Osteocyte (in vitro differentiated cells): ENCODE measurements around the gene STX18. TPM values are rescaled to one million over a fixed set of nuclear protein-coding genes. Genes with fewer than 3 reads are reported as not detected.
A peak's percentile ranks its signal among the peaks of the same experiment; 100 is the strongest.

Experiments
- DNase-seq: peaks from one replicate; pipeline ENCODE4 v3.0.0; 2021; ENCODE audit warnings: mixed read lengths; ENCODE audit not compliant: unreplicated experiment; ENCODE audit errors: extremely low spot score
- H3K27ac Mint-ChIP-seq: one replicate; pipeline ENCODE4 v1.8.0; 2021; ENCODE audit warnings: mild to moderate bottlenecking, mixed read lengths; ENCODE audit not compliant: unreplicated experiment
- H3K27me3 Mint-ChIP-seq: one replicate; pipeline ENCODE4 v1.8.0; 2021; ENCODE audit warnings: mixed read lengths; ENCODE audit not compliant: unreplicated experiment
- H3K36me3 Mint-ChIP-seq: one replicate; pipeline ENCODE4 v1.8.0; 2021; ENCODE audit warnings: mixed read lengths; ENCODE audit not compliant: unreplicated experiment
- H3K4me1 Mint-ChIP-seq: one replicate; pipeline ENCODE4 v1.8.0; 2021; ENCODE audit warnings: mixed read lengths; ENCODE audit not compliant: unreplicated experiment
- H3K4me3 Mint-ChIP-seq: one replicate; pipeline ENCODE4 v1.8.0; 2021; ENCODE audit warnings: mild to moderate bottlenecking, moderate library complexity, mixed read lengths; ENCODE audit not compliant: unreplicated experiment
- H3K9me3 Mint-ChIP-seq: one replicate; pipeline ENCODE4 v1.8.0; 2021; ENCODE audit warnings: mixed read lengths; ENCODE audit not compliant: unreplicated experiment
- CTCF ChIP-seq: fragments of 200-600 bp; sonication (generic); IDR thresholded peaks from 2 replicates; pipeline ENCODE4 v1.5.0; 2021; ENCODE audit warnings: antibody characterized with exemption, mild to moderate bottlenecking, moderate library complexity
- total RNA-seq: library from RNA; stranded (reverse); gene quantifications from 2 replicates; pipeline ENCODE4 v1.2.1, GENCODE V29; 2021

STX18 gene
- total RNA-seq, 1 donor from 2014 or later, result 26.7 TPM

- Mint-ChIP-seq H3K4me3 (peak overlapping the region; percentile 60), H3K9me3 (no peaks in the 10 kb centered on the region), H3K27ac (peak overlapping the region; percentile 59), H3K36me3 (peaks cover 4% of the 10 kb centered on the region), H3K4me1 (peaks cover 9% of the 10 kb centered on the region), H3K27me3 (no peaks in the 10 kb centered on the region)
- TF ChIP-seq CTCF, result no peak
- DNase-seq, result no peak
Measured at GRCh38 chr4:4502694-4503311, 39.0 kb downstream of the STX18 start.

DNA sequence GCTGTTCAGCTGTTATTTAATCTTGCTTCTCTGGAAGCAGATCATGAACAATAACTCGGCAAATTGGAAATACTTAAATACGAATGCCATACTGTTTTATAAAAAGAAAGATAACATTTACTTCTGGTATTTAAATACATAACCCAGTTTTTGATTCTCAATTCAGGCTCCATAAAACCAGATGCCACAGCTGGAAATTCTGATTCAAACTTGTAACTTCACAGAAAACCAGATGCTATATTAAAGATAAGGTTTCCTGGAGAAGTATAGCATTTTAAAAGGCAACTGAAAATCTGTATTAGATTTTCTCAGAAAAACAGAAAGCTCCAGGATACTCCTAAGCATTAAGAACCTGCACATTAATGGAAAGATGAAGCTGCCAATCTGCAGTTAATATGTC is 40.2 kb downstream of the STX18 start:
- H3K36me3 Mint-ChIP-seq, result peaks cover 4% of the 10 kb centered on the region
- DNase-seq, result no peak
- H3K9me3 Mint-ChIP-seq, result no peaks in the 10 kb centered on the region
- peaks cover 16% of the 10 kb centered on the region for H3K4me1 Mint-ChIP-seq
- no peaks in the 10 kb centered on the region for H3K27me3 Mint-ChIP-seq
- no peak for TF ChIP-seq CTCF
- no peak overlapping the region for H3K27ac Mint-ChIP-seq
- H3K4me3 Mint-ChIP-seq, result no peak overlapping the region

DNA sequence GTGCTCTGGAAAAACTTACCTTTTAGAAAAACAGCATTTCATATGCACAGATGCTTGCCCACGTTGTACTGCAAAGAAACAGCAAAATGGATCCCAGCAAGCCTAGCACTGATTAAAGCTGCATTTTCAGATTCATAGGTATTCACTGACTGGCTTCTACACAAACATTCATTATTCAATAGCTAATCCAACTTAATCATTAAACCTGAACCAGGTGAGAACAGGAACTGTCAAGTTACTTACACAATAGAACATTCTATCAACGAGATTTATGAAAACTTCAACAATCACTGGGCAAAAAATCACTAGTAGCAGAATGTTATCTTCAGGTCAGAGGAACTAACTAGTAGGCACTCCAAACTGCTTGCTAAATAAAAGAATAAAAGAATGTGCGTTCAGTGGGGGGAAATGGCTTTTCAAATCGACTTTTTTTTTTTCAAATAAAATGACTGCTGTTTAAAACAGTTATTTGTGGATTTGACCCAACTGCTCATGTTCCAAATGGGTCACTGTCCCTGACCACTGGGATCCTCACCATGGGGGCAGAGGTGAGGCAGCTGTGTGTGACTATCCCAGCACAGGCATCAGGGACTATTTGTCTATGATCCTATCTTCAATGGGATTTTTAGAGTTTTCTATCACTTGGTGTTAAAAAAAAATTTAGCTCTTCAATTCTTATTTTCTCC is 42.3 kb downstream of the STX18 start:
- peaks cover 16% of the 10 kb centered on the region for H3K4me1 Mint-ChIP-seq
- TF ChIP-seq CTCF, result no peak

DNA sequence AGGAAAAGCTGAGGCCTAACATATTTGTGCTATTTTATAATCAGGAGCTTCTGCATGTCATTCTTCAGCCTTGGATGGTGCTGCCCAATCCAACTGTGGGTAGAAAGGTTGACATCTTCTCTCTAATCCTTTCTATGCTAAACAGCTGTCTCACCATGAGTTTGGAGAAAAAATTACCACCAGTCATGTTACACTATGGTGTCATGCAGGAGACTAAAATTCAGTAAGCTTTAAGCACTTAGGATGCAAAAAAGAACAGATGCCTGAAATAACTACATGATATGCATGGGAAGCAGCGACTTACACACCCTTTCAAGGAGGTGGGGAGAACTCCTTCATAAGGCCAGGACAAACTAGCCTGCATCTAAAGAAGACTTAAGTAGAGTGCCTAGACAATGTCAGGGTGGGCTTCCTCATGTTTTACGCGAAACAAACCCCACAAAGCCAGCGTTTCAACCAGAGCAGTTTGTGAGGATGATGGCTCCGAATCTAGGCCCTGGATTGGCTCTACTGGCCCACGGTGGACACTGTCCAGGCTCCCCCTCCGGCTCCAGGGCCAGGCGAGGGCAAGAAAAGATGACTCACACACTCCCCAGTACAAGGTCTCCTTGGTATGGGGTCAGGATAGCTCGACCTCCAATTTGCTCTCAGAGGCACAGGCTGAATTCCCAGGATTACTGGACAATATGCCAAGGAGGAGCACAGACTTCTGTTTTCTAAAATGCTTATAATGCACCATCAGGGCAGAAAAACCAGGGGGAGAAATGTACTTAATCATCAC is 45.1 kb downstream of the STX18 start:
- Mint-ChIP-seq H3K36me3 (peaks cover 3% of the 10 kb centered on the region), H3K4me3 (no peak overlapping the region), H3K27me3 (no peaks in the 10 kb centered on the region), H3K4me1 (peaks cover 18% of the 10 kb centered on the region), H3K27ac (no peak overlapping the region), H3K9me3 (no peaks in the 10 kb centered on the region)
- DNase-seq, result no peak
- no peak for TF ChIP-seq CTCF

More for the DNA sequence above, 42.3 kb downstream of the STX18 start:
- no peak for DNase-seq
- Mint-ChIP-seq H3K27me3 (no peaks in the 10 kb centered on the region), H3K27ac (no peak overlapping the region), H3K4me3 (no peak overlapping the region), H3K36me3 (peaks cover 3% of the 10 kb centered on the region), H3K9me3 (no peaks in the 10 kb centered on the region)

GRCh38 chr4:4494882-4495281 is 47.0 kb downstream of the STX18 start:
- H3K9me3 Mint-ChIP-seq, result no peaks in the 10 kb centered on the region
- DNase-seq, result no peak
- no peaks in the 10 kb centered on the region for H3K27me3 Mint-ChIP-seq
- peaks cover 18% of the 10 kb centered on the region for H3K4me1 Mint-ChIP-seq
- TF ChIP-seq CTCF, result no peak
- H3K4me3 Mint-ChIP-seq, result no peak overlapping the region
- H3K27ac Mint-ChIP-seq, result no peak overlapping the region
- peaks cover 3% of the 10 kb centered on the region for H3K36me3 Mint-ChIP-seq
